Karpas-422 (cell line): ENCODE data around the gene IMPG2. TPM values are rescaled to one million over a fixed set of nuclear protein-coding genes. Genes with fewer than 3 reads are reported as not detected.

Source experiments
- DNase-seq: peaks from one replicate; pipeline ENCODE4 v3.0.0-alpha.2; 2015
- H2AFZ ChIP-seq: fragments of 200-600 bp; sonication (generic); 2 replicates; pipeline ENCODE4 v1.6.1; 2014; ENCODE audit warnings: antibody characterized with exemption, low read length, mixed read lengths
- H3K27ac ChIP-seq: fragments of 200-600 bp; sonication (generic); 2 replicates; pipeline ENCODE4 v1.5.1; 2014; ENCODE audit warnings: mild to moderate bottlenecking, low read length, moderate library complexity
- H3K27me3 ChIP-seq: fragments of 200-600 bp; sonication (generic); 2 replicates; pipeline ENCODE4 v1.6.1; 2014; ENCODE audit warnings: low read length, mixed read lengths
- H3K36me3 ChIP-seq: fragments of 200-600 bp; sonication (generic); 2 replicates; pipeline ENCODE4 v1.6.1; 2014; ENCODE audit warnings: low read length, mixed read lengths; ENCODE audit not compliant: insufficient read depth
- H3K4me1 ChIP-seq: fragments of 200-600 bp; sonication (generic); 2 replicates; pipeline ENCODE4 v1.6.1; 2014; ENCODE audit warnings: mild to moderate bottlenecking, low read length, mixed read lengths
- H3K4me2 ChIP-seq: fragments of 200-600 bp; sonication (generic); 2 replicates; pipeline ENCODE4 v1.6.1; 2014; ENCODE audit warnings: low read length, low read depth, mild to moderate bottlenecking; ENCODE audit not compliant: poor library complexity, severe bottlenecking
- H3K4me3 ChIP-seq: fragments of 200-600 bp; sonication (generic); 2 replicates; pipeline ENCODE4 v1.5.1; 2014; ENCODE audit warnings: mild to moderate bottlenecking, antibody characterized with exemption, low read length, mixed read lengths
- H3K79me2 ChIP-seq: fragments of 200-600 bp; sonication (generic); 2 replicates; pipeline ENCODE4 v1.6.1; 2014; ENCODE audit warnings: mild to moderate bottlenecking, low read length, mixed read lengths
- H3K9ac ChIP-seq: fragments of 200-600 bp; sonication (generic); 2 replicates; pipeline ENCODE4 v1.6.0; 2014; ENCODE audit warnings: low read length
- H3K9me2 ChIP-seq: fragments of 200-600 bp; sonication (generic), shearing (Covaris generic); replicated peaks from 2 replicates; pipeline ENCODE4 v1.6.0; 2014; ENCODE audit warnings: mild to moderate bottlenecking, low read length, moderate library complexity; ENCODE audit not compliant: insufficient read depth
- H3K9me3 ChIP-seq: fragments of 300-700, 200-600 bp; sonication (generic); 2 replicates; pipeline ENCODE4 v1.6.1; 2014; ENCODE audit warnings: low read length, mixed read lengths
- H4K20me1 ChIP-seq: fragments of 200-600 bp; sonication (generic); 2 replicates; pipeline ENCODE4 v1.6.1; 2014; ENCODE audit warnings: mild to moderate bottlenecking, antibody characterized with exemption, low read length, low read depth; ENCODE audit not compliant: insufficient read depth
- total RNA-seq: library from RNA; depleted of rRNA; stranded (reverse); fragments of >200 nt; shearing (Covaris generic); gene quantifications from 2 replicates; pipeline ENCODE4 v1.2.3, GENCODE V29; 2014; ENCODE audit warnings: low replicate concordance

Gene IMPG2
- total RNA-seq, 1 experiment from 2014 or later: 0.45 TPM

GRCh38 chr3:101243285-101244211 lies 76.8 kb downstream of the IMPG2 start:
- Histone ChIP-seq H3K79me2 (no peaks in the 10 kb centered on the region), H2AFZ (no peak overlapping the region), H3K36me3 (no peaks in the 10 kb centered on the region), H3K9ac (no peak overlapping the region), H3K9me2 (no peaks in the 10 kb centered on the region), H3K9me3 (no peaks in the 10 kb centered on the region), H4K20me1 (no peaks in the 10 kb centered on the region), H3K4me1 (no peaks in the 10 kb centered on the region), H3K27ac (no peak overlapping the region), H3K4me3 (no peak overlapping the region), H3K27me3 (no peaks in the 10 kb centered on the region), H3K4me2 (no peak overlapping the region)
- no peak for DNase-seq

GRCh38 chr3:101240719-101241399 lies 79.5 kb downstream of the IMPG2 start:
- no peak overlapping the region for H3K9ac ChIP-seq
- no peak overlapping the region for H3K4me2 ChIP-seq
- no peaks in the 10 kb centered on the region for H3K4me1 ChIP-seq
- H3K36me3 ChIP-seq: no peaks in the 10 kb centered on the region
- H3K9me2 ChIP-seq: no peaks in the 10 kb centered on the region
- no peaks in the 10 kb centered on the region for H3K9me3 ChIP-seq
- no peaks in the 10 kb centered on the region for H4K20me1 ChIP-seq
- no peak overlapping the region for H3K4me3 ChIP-seq
- no peak for DNase-seq
- H3K27me3 ChIP-seq: no peaks in the 10 kb centered on the region
- no peak overlapping the region for H2AFZ ChIP-seq
- H3K79me2 ChIP-seq: no peaks in the 10 kb centered on the region
- no peak overlapping the region for H3K27ac ChIP-seq

- Histone ChIP-seq H3K4me3 (no peak overlapping the region), H3K27ac (no peak overlapping the region), H3K36me3 (no peaks in the 10 kb centered on the region), H3K79me2 (no peaks in the 10 kb centered on the region), H3K9me2 (no peaks in the 10 kb centered on the region), H4K20me1 (no peaks in the 10 kb centered on the region), H3K4me1 (no peaks in the 10 kb centered on the region), H3K27me3 (no peaks in the 10 kb centered on the region), H3K9ac (no peak overlapping the region), H2AFZ (no peak overlapping the region), H3K9me3 (no peaks in the 10 kb centered on the region), H3K4me2 (no peak overlapping the region)
- DNase-seq: no peak
These were observed 85.3 kb downstream of the IMPG2 start for GRCh38 chr3:101235048-101235447.

GRCh38 chr3:101230618-101231017 lies 89.8 kb downstream of the IMPG2 start:
- Histone ChIP-seq H3K27ac (no peak overlapping the region), H4K20me1 (no peaks in the 10 kb centered on the region), H3K27me3 (no peaks in the 10 kb centered on the region), H3K79me2 (no peaks in the 10 kb centered on the region), H3K9me2 (no peaks in the 10 kb centered on the region), H3K4me2 (no peak overlapping the region), H2AFZ (no peak overlapping the region), H3K4me1 (peaks cover 4% of the 10 kb centered on the region), H3K9me3 (no peaks in the 10 kb centered on the region), H3K4me3 (no peak overlapping the region), H3K36me3 (no peaks in the 10 kb centered on the region), H3K9ac (no peak overlapping the region)
- no peak for DNase-seq

- no peak overlapping the region for H3K4me2 ChIP-seq
- peaks cover 4% of the 10 kb centered on the region for H3K4me1 ChIP-seq
- no peak overlapping the region for H3K4me3 ChIP-seq
These were observed 90.7 kb downstream of the IMPG2 start for GRCh38 chr3:101229681-101230080.

GRCh38 chr3:101228441-101228840 lies 91.9 kb downstream of the IMPG2 start:
- H3K4me1 ChIP-seq: peaks cover 4% of the 10 kb centered on the region
- H3K4me3 ChIP-seq: no peak overlapping the region
- H3K27ac ChIP-seq: no peak overlapping the region
- H3K9ac ChIP-seq: no peak overlapping the region
- no peak overlapping the region for H2AFZ ChIP-seq
- no peaks in the 10 kb centered on the region for H3K36me3 ChIP-seq
- no peak overlapping the region for H3K4me2 ChIP-seq
- H3K79me2 ChIP-seq: no peaks in the 10 kb centered on the region
- H3K27me3 ChIP-seq: no peaks in the 10 kb centered on the region
- H3K9me2 ChIP-seq: no peaks in the 10 kb centered on the region
- no peak for DNase-seq
- H3K9me3 ChIP-seq: no peaks in the 10 kb centered on the region
- no peaks in the 10 kb centered on the region for H4K20me1 ChIP-seq

More at GRCh38 chr3:101229681-101230080, 90.7 kb downstream of the IMPG2 start:
- no peaks in the 10 kb centered on the region for H3K79me2 ChIP-seq
- no peak overlapping the region for H2AFZ ChIP-seq
- no peaks in the 10 kb centered on the region for H3K27me3 ChIP-seq
- H3K27ac ChIP-seq: no peak overlapping the region
- no peaks in the 10 kb centered on the region for H3K9me3 ChIP-seq
- no peak for DNase-seq
- H3K9ac ChIP-seq: no peak overlapping the region
- H3K9me2 ChIP-seq: no peaks in the 10 kb centered on the region
- no peaks in the 10 kb centered on the region for H4K20me1 ChIP-seq
- no peaks in the 10 kb centered on the region for H3K36me3 ChIP-seq

- H3K9me2 ChIP-seq: no peaks in the 10 kb centered on the region
- H3K79me2 ChIP-seq: no peaks in the 10 kb centered on the region
- H3K36me3 ChIP-seq: no peaks in the 10 kb centered on the region
- no peaks in the 10 kb centered on the region for H3K9me3 ChIP-seq
- no peaks in the 10 kb centered on the region for H3K27me3 ChIP-seq
- peaks cover 4% of the 10 kb centered on the region for H3K4me1 ChIP-seq
- DNase-seq: no peak
- H2AFZ ChIP-seq: no peak overlapping the region
- no peak overlapping the region for H3K4me2 ChIP-seq
- H3K4me3 ChIP-seq: no peak overlapping the region
- H4K20me1 ChIP-seq: no peaks in the 10 kb centered on the region
- H3K9ac ChIP-seq: no peak overlapping the region
- no peak overlapping the region for H3K27ac ChIP-seq
These were observed 95.6 kb downstream of the IMPG2 start for GRCh38 chr3:101224739-101225138.

- no peaks in the 10 kb centered on the region for H3K9me2 ChIP-seq
- no peak overlapping the region for H3K27ac ChIP-seq
- no peak overlapping the region for H3K9ac ChIP-seq
- H3K4me2 ChIP-seq: no peak overlapping the region
- H2AFZ ChIP-seq: no peak overlapping the region
- H3K4me3 ChIP-seq: no peak overlapping the region
- DNase-seq: no peak
- no peaks in the 10 kb centered on the region for H3K79me2 ChIP-seq
- no peaks in the 10 kb centered on the region for H4K20me1 ChIP-seq
- H3K27me3 ChIP-seq: no peaks in the 10 kb centered on the region
- no peaks in the 10 kb centered on the region for H3K36me3 ChIP-seq
- H3K9me3 ChIP-seq: no peaks in the 10 kb centered on the region
- no peaks in the 10 kb centered on the region for H3K4me1 ChIP-seq
These were observed 97.4 kb downstream of the IMPG2 start for GRCh38 chr3:101223016-101223415.
